HG02759 (cell line): ENCODE measurements around the gene MAP4K5.
"Not testable (repeated sequence)": the region's sequence is repeated elsewhere in the genome, so short reads cannot be mapped to it uniquely, and the experiment has no call there.

Experiments used
- ATAC-seq: cut with Tn5 transposase; IDR thresholded peaks from one replicate; pipeline ENCODE4 v1.9.1; 2021; ENCODE audit warnings: mild to moderate bottlenecking, moderate library complexity; ENCODE audit not compliant: unreplicated experiment

The MAP4K5 gene

GRCh38 chr14:50533241-50533705, 904 bp upstream of the MAP4K5 start:
- ATAC-seq: no peak

GRCh38 chr14:50531595-50532501, 521 bp downstream of the MAP4K5 start:
- ATAC-seq: peak; percentile 49

- no peak for ATAC-seq
Observed at GRCh38 chr14:50530794-50531365, 1.5 kb downstream of the MAP4K5 start.

- ATAC-seq: no peak
Observed at GRCh38 chr14:50530358-50530757, 2.0 kb downstream of the MAP4K5 start.

- ATAC-seq: no peak
Observed at GRCh38 chr14:50529288-50530179, 2.8 kb downstream of the MAP4K5 start.

GRCh38 chr14:50528000-50528399, 4.4 kb downstream of the MAP4K5 start:
- no peak for ATAC-seq

- no peak for ATAC-seq
Observed at GRCh38 chr14:50524731-50525515, 7.4 kb downstream of the MAP4K5 start.

GRCh38 chr14:50524060-50524459, 8.3 kb downstream of the MAP4K5 start:
- ATAC-seq: peak; percentile 27

GRCh38 chr14:50523271-50524041, 8.9 kb downstream of the MAP4K5 start:
- ATAC-seq: no peak

GRCh38 chr14:50521912-50522341, 10.4 kb downstream of the MAP4K5 start:
- ATAC-seq: peak; percentile 56

- ATAC-seq: peak; percentile 63
Observed at GRCh38 chr14:50520947-50521815, 11.2 kb downstream of the MAP4K5 start.

GRCh38 chr14:50516091-50516490, 16.3 kb downstream of the MAP4K5 start:
- no peak for ATAC-seq

- no peak for ATAC-seq
Observed at GRCh38 chr14:50512463-50512862, 19.9 kb downstream of the MAP4K5 start.

- ATAC-seq: no peak
Observed at GRCh38 chr14:50510157-50510556, 22.2 kb downstream of the MAP4K5 start.

- not testable (repeated sequence) for ATAC-seq
Observed at GRCh38 chr14:50507078-50507477, 25.3 kb downstream of the MAP4K5 start.

- no peak for ATAC-seq
Observed at GRCh38 chr14:50501642-50502041, 30.7 kb downstream of the MAP4K5 start.

GRCh38 chr14:50497351-50497750, 35.0 kb downstream of the MAP4K5 start:
- no peak for ATAC-seq

- ATAC-seq: no peak
Observed at GRCh38 chr14:50489851-50490250, 42.5 kb downstream of the MAP4K5 start.

GRCh38 chr14:50488521-50488920, 43.8 kb downstream of the MAP4K5 start:
- no peak for ATAC-seq
